Heart right ventricle (tissue), 16 donors: Measurements from ENCODE around the gene SPACA4. TPM values are rescaled to one million over a fixed set of nuclear protein-coding genes. Genes with fewer than 3 reads are reported as not detected.
A peak's percentile ranks its signal among the peaks of the same experiment; 100 is the strongest.

Source experiments
- ATAC-seq, 8 donors: fragments of 200-7000 bp; cut with Tn5 transposase; one replicate each; pipeline ENCODE4 v1.9.1; 2020; ENCODE audit warnings: mild to moderate bottlenecking in 8 of 8, moderate library complexity in 8 of 8, moderate number of reproducible peaks in 1 of 8
- DNase-seq, 2 donors: peaks; one replicate each; pipeline ENCODE4 v3.0.0-alpha.2; 2020
- H3K27ac ChIP-seq, 10 donors: fragments of 200-600 bp; sonication (generic) in 2 of 10; one replicate each; pipeline versions ENCODE4 v1.5.0 to v1.8.0; 2020 to 2022; ENCODE audit warnings: mild to moderate bottlenecking in 3 of 10
- H3K27me3 ChIP-seq, 7 donors: fragments of 200-600 bp; one replicate each; pipeline ENCODE4 v1.8.0; 2021 to 2022; ENCODE audit warnings: mild to moderate bottlenecking in 2 of 7
- H3K36me3 ChIP-seq, 9 donors: fragments of 200-600 bp; sonication (generic) in 1 of 9; one replicate each; pipeline versions ENCODE4 v1.5.0 to v1.8.0; 2020 to 2022; ENCODE audit warnings: mild to moderate bottlenecking in 2 of 9
- H3K4me1 ChIP-seq, 9 donors: fragments of 200-600 bp; sonication (generic) in 1 of 9; one replicate each; pipeline versions ENCODE4 v1.5.0 to v1.8.0; 2020 to 2022; ENCODE audit warnings: mild to moderate bottlenecking in 4 of 9
- H3K4me3 ChIP-seq, 10 donors: fragments of 200-600 bp; sonication (generic) in 2 of 10; one replicate each; pipeline versions ENCODE4 v1.5.0 to v1.8.0; 2020 to 2022; ENCODE audit warnings: mild to moderate bottlenecking in 7 of 10, moderate library complexity in 2 of 10
- H3K9me3 ChIP-seq, 11 donors: fragments of 200-600 bp in 10 of 11; sonication (generic) in 2 of 11; one replicate each; pipeline versions ENCODE4 v1.5.0 to v1.8.0; 2013 to 2022; ENCODE audit warnings: mild to moderate bottlenecking in 2 of 11, control low read depth in 1 of 11, moderate library complexity in 1 of 11
- WGBS, 2 donors: extraction: QIAGEN DNeasy Blood & Tissue Kit; methylation state at CpG; one replicate each; pipeline ENCODE4 v1.1.7; 2013; ENCODE audit warnings: inconsistent platforms in 1 of 2; 5-methylcytosine and 5-hydroxymethylcytosine counted together
- intact Hi-C, 10 donors: fragments of 100-400 bp; cut with DNase I; formaldehyde crosslinking; loops; one replicate each; pipeline versions ENCODE4 v1.11.1 to v1.14.2; 2022
- polyA plus RNA-seq, 2 donors: library from polyadenylated mRNA; stranded (reverse); fragments of 200-250 nt; gene quantifications; one replicate each; pipeline ENCODE4 v1.2.3, GENCODE V29; 2013
- total RNA-seq, 10 donors: library from RNA; stranded (reverse); fragmentation: NEBNext Ultra II Directional in 3 of 10; extraction: Animal tissue kit (Norgen Biotek cat#: 25700) in 3 of 10; gene quantifications; one replicate each; pipeline versions ENCODE4 v1.2.1 to v1.2.4, GENCODE V29; 2021 to 2023
- TF ChIP-seq, protein P1 (sequence below), 9 donors: fragments of 200-600 bp; sonication (generic) in 2 of 9; IDR thresholded peaks; one replicate each; pipeline versions ENCODE4 v1.5.0 to v1.8.0; 2021 to 2022; ENCODE audit warnings: antibody characterized with exemption in 9 of 9, mild to moderate bottlenecking in 5 of 9, moderate library complexity in 1 of 9
- donor health status: Arrhythmogenic right ventricular cardiomyopathy.
- donor health status: ischemic (EF 13 %, LVEDD 7.1; RV severe dilation, severe dysfunction).
- donor health status: healthy with polysubstance abuse.
- donor health status: DM: no; HTN: yes; CAD: no.
- donor health status: DM: no; HTN: no; CAD: no.
- donor health status: ischemic (EF 25% LVEDD 6.9; RV normal size, moderate dysfunction).
- donor health status: ischemic (EF 25% LVEDD 5.7; RV mildly dilated, moderate dysfunction).
- donor health status: healthy.
- donor health status: DM: yes; HTN: yes; CAD: no.
- donor health status: Ischemic cardiomyopathy.
- donor health status: ischemic (EF 35%, LVEDD 5.7; RV mildly dilated, moderate dysfunction).
- donor health status: nonischemic (EF 11% LVEDD 7.7; RV severe dilation, severe dysfunction).
- donor health status: DM: yes; HTN: yes; CAD: no.
- donor health status: PGD.
- donor health status: ischemic (EF 29% LVEDD 5.4; RV normal size, mild dysfunction).
- donor health status: nonischemic (EF 23%, LVEDD 6.1; RV moderate dilation, normal function).

SPACA4 gene
- total and polyA plus RNA-seq, 12 donors, result not detected

DNA sequence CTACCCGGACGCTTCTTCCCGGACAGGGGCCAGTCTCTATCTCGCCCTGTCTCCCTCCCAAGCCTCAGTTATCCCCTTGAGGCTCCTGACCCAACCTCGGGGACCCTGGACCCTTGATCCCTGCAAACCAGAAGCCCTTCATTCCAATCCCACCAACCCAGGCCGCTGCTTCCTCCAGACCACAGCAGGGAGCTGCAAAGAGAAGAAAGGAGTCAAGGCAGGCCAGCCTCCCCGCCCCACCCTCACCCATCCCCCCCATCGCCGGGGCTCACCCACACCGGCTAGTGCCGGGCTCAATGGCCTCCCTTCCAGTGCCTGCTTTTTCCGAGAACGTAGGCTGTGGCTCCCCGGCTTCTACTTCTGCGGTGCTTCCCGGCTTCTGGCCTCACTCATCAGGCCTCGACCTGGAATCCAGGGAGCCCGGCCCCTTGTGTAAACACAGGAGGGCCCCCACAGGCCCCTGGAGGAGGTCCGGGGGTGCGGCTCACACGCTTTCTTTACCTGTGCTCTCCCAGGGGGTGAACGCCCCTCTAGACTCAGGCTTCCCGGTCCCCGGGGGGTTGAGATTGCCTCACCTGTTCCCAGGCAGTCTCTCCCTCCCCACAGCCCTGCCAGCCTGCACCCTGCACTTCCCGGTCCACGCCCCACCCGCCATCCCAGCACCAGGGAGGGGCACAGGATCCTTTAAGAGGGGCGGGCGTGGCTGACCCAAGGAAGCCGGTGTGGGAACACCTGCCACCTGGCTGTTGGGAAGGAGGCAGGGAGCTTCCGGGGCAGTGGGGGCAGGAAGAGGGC is 8.1 kb downstream of the SPACA4 start, which contains the start of gene FAM83E:
TSS of gene FAM83E (minus strand) at position 641 of the 795 bp plus-strand sequence. CDS start 1,704 bp downstream, outside the sequence.
- Histone ChIP-seq H3K27ac (no peak within 1 kb of the TSS), H3K4me1 (peaks cover 12 to 28% (median 21%) of the 10 kb centered on the region in 9 donors)

DNA sequence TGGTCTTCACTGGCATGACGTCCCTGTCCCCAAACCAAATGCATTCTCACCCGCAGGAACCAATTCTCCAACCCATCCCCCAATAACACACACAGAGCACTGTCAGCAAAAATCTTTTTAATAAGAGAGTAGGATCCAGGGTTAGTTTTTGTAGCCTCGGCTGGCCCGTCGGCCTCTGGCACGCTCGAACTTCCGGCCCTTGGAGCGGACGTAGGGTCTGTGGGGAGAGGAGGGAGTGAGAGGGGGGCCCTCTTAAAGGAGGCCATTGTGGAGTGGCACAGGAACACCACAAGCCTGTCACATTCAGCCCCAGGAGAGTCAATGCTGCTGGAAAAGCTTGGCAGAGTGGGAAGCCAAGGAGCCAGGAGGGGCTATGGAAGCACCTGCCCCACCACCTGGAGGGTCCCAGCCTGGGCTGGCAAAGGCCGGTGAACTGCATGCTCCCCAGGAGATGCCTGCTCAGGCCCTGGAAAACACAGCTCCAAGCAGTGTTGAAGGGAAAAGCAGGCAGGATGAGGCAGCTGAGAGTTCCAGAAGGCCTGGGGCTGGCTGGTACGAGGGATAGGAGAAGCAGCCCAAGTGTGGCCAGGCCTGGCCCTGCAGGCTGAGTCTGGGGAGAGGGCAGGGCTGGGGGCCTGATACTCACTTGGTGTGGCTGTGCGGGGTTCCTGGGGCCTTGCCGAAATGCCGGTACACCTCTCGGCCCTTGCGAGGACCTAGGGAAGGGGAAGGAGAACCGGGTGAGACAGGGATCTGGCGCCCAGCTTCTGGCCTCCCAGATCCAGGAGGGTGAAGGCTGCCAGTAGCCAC is 8.9 kb downstream of the SPACA4 start:
- intact Hi-C loops, result no loop called here
- H3K36me3 ChIP-seq, result peaks cover 0 to 31% (median 22%) of the 10 kb centered on the region in 9 donors
- H3K9me3 ChIP-seq, result no peaks in the 10 kb centered on the region
- ATAC-seq (no peak), DNase-seq (no peak)
- TF ChIP-seq, protein P1, sequence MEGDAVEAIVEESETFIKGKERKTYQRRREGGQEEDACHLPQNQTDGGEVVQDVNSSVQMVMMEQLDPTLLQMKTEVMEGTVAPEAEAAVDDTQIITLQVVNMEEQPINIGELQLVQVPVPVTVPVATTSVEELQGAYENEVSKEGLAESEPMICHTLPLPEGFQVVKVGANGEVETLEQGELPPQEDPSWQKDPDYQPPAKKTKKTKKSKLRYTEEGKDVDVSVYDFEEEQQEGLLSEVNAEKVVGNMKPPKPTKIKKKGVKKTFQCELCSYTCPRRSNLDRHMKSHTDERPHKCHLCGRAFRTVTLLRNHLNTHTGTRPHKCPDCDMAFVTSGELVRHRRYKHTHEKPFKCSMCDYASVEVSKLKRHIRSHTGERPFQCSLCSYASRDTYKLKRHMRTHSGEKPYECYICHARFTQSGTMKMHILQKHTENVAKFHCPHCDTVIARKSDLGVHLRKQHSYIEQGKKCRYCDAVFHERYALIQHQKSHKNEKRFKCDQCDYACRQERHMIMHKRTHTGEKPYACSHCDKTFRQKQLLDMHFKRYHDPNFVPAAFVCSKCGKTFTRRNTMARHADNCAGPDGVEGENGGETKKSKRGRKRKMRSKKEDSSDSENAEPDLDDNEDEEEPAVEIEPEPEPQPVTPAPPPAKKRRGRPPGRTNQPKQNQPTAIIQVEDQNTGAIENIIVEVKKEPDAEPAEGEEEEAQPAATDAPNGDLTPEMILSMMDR (IDR thresholded peaks at IDR 0.05), result no peak
- H3K27ac ChIP-seq, result no peak overlapping the region
- peaks cover 12 to 35% (median 27%) of the 10 kb centered on the region in 9 donors for H3K4me1 ChIP-seq
- no peak overlapping the region for H3K4me3 ChIP-seq
- no peaks in the 10 kb centered on the region for H3K27me3 ChIP-seq
- WGBS, 2 donors, result 73 to 81% methylated on average over 19 of the region's 19 CpGs

More for the DNA sequence above, 8.1 kb downstream of the SPACA4 start, which contains the start of gene FAM83E:
- ATAC-seq (no peak), DNase-seq (no peak)
- intact Hi-C loops, result no loop called here
- H3K36me3 ChIP-seq, result peaks cover 0 to 31% (median 22%) of the 10 kb centered on the region in 9 donors
- 56 to 63% methylated on average over 31 of the region's 31 CpGs for WGBS, 2 donors
- no peaks in the 10 kb centered on the region for H3K9me3 ChIP-seq
- no peaks in the 10 kb centered on the region for H3K27me3 ChIP-seq
- TF ChIP-seq, protein P1 (IDR thresholded peaks at IDR 0.05), result no peak
- no peak within 1 kb of the TSS for H3K4me3 ChIP-seq

DNA sequence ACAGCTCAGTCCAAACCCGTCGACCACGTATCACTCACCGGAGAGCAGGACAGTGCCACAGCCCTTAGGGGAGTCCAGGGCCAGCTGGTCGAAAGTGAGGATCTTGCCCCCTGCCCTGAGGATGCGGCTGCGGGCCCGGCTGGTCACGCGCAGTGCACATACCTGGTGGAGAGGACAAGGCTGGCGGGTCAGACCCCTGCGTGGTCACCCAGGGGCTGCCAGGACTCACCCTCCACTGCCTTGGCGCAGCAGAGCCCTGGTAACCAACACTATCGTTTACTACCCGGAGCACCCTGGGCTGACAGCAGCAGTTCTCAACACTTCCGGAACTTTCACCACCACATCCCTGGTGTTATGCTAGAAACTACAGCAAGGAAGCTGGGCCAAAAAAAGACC is 9.5 kb downstream of the SPACA4 start:
- H3K36me3 ChIP-seq, result peaks cover 0 to 34% (median 22%) of the 10 kb centered on the region in 9 donors
- intact Hi-C loops, result no loop called here
- ATAC-seq, result no peak
- DNase-seq, result no peak
- H3K4me3 ChIP-seq, result no peak overlapping the region
- H3K27me3 ChIP-seq, result no peaks in the 10 kb centered on the region
- TF ChIP-seq, protein P1 (IDR thresholded peaks at IDR 0.05), result no peak
- H3K9me3 ChIP-seq, result no peaks in the 10 kb centered on the region
- H3K27ac ChIP-seq, result no peak overlapping the region
- 85% methylated on average over 16 of the region's 16 CpGs for WGBS, 2 donors
- peaks cover 12 to 36% (median 27%) of the 10 kb centered on the region in 9 donors for H3K4me1 ChIP-seq

DNA sequence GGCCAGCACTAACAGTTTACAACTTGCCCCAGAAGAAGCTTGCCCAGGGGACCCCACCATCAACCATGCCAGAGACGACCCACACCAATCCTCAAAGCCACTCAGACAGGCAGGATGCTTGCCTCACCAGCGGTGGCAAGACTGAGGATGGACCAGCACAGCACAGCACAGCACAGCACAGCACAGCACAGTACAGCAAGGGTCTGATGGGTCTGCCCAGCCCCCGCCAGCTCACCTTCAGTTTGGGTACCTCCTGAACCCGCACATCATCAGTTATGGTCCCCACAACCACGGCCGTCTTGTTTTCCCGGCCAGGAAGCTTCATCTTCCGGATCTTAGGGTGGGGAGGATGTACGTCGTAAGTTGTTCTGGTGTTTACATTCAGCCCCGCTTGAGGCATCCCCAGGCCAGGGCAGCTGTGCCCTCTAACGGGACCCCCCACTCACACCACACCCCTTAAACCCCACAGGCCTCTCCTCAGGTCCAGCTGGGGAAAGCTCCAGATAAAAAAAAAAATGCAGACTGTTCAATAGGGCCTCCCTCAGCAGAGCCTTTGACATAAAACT is 10.0 kb downstream of the SPACA4 start:
- DNase-seq, result no peak
- intact Hi-C loops, result no loop called here
- 61 to 70% methylated on average over 12 of the region's 12 CpGs for WGBS, 2 donors
- no peak overlapping the region for H3K27ac ChIP-seq
- peaks cover 12 to 42% (median 27%) of the 10 kb centered on the region in 9 donors for H3K4me1 ChIP-seq
- ATAC-seq, result no peak
- no peaks in the 10 kb centered on the region for H3K27me3 ChIP-seq
- H3K36me3 ChIP-seq, result peaks cover 0 to 38% (median 22%) of the 10 kb centered on the region in 9 donors
- TF ChIP-seq, protein P1 (IDR thresholded peaks at IDR 0.05), result no peak
- H3K9me3 ChIP-seq, result no peaks in the 10 kb centered on the region
- peak overlapping the region in 1 of 10 donors; percentile 84 for H3K4me3 ChIP-seq
